HG03175 (cell line): ENCODE data around the gene LRRC4C.

Experiments used
- ATAC-seq: cut with Tn5 transposase; IDR thresholded peaks from one replicate; pipeline ENCODE4 v1.9.1; 2021; ENCODE audit warnings: mild to moderate bottlenecking, moderate library complexity; ENCODE audit not compliant: unreplicated experiment

LRRC4C gene

DNA sequence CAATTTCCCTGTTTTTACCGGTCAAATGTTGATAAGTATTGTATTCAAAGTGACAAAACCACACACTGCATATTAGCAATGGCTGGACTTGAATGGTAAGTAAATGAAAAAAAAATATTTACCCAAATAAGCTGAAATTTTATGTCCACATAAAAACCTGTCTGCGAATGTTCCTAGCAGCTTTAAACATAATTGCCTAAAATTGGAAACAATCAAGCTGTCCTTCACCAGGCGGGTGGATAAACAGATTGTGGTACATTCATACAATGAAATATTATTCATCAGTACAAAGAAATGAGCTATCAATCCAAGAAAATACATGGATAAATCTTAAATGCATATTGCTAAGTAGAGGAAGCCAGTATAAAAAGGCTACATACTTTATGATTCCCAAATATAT lies 1067.8 kb downstream of the LRRC4C start:
- ATAC-seq = no peak

DNA sequence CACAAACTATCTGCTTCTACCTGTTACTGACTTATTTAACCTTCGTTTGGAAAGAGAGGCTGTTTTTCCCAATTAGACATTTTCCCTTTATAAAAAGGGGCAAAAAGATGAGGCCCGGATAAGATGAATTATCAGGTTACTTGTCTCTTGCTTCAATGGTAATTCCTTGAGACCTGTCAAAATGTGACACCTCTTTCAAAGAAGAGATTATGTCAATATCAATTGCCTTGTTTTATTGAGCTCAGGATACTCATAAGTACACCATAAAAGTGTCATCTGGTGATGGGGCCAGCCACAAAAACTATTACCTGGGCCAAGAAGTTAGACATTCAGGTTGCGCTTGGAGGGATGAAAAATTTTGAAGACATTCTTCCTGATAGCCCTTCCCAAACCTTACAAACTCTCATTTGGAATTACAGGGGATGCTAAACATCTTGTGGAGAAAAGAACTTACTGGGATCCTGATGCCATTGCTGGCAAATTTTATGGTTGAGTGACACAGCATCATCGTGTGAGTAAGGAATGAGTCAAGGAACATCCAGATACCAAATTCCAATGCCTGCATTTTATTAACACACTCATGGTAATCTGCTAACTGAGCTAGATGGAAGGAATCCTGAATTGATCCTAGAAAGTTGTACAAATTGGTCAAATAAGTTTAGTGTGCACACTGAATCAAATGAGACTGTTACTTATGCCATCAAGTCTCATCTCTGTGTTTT lies 1071.2 kb downstream of the LRRC4C start:
- ATAC-seq = no peak

DNA sequence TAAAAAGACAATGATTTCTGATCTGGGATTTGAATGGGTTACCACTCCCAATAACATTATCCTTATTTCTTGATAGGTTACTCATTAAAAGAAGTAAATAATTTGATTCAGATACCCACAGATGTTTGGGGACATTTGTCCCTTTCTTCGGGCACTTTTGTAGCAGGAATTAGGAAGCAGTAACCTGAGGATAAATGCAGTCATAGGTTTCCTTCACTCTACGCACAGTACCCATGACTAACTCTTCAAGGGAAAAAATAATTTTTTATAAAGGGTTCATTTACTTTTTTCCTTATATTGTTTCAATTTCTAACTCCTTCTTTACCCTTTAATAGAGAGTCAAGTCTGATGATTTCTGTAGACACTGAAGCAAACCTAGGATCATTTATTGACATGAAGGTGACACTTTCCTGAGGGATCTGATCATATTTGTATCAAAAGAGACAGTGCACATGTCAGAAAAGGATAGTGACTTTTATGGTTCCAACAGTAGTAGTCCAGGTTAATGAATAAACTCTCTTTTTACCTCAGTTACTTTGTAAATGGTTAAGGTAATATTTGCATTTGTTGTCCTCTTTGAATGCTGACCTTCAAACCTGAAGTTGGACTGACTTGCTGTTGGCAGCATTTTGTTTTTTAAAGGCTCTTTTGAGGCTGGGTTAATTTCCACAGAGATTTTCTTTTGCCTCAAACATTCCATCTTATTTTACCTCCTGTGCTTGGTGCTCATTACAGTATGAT lies 1072.0 kb downstream of the LRRC4C start:
- ATAC-seq = no peak

DNA sequence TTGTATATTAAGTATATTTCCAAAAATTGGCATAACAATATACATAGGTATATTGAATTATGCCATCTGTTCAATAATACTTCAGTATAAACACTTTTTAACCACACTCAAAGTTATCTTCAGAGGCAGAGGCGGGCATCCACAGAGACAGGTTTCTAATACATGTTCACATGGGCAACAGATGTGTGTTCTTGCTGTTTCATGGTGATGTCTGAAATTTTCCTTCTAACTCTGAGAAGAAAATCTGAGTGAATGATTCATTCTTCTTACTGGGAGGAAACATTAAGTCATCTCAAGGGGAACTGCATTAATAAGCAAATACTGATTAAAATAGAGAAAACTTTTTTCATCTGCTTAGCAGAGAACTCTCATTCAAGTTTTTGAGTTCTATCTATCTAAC lies 1074.5 kb downstream of the LRRC4C start:
- no peak for ATAC-seq

DNA sequence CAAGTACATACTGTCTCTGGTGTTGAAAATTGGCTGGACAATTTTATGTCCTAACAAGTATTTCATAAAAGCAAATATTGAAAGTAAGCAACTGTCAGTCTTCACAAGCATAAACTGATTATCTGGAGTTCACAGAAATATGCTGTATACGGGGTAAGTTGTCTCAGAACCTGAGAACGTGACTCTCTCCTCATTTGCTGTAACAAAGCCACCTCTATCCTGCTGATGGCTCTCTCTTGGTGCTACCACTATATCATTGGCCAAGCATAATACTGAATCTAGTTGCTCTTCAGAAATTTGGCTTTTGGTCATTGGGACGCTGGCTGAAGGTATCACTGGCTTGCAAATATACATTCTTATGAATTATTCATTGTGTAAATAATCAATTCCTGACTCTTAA lies 1078.0 kb downstream of the LRRC4C start:
- no peak for ATAC-seq

DNA sequence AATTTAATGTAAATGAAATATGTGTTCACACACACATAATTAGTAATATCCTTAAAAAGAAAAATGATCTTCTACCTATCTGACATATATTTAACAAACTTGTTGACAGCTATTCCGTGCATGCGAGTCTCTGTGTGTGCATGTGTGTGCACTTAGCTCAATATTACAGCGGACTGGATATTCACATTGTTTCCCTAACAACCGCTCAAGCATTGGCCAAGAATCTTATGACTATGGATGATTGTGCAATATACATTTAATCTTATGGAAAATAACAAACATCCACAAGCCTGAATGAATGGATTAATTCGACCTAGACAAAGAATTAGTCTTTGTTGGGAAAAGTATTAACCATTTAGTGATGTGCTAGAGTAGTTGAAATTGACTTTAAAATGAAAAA lies 1078.6 kb downstream of the LRRC4C start:
- no peak for ATAC-seq

DNA sequence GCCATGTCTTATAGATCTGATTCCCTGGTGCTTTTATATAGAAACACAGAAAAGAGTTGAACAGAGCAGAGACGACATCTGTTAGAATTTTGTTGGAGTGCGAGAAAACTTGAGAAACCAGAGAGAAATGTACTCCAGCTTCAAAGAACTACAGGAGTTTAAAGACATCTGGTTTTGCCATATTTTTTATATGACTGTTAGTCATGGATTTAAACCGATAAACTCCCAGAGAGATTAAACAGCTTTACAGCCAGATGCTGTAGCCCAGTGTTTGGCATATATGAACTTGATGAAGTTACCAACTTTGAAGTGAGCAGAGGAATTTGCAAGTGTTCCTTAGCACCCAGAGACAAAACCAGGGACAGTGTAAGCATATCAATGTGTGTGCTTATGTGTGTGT lies 1083.1 kb downstream of the LRRC4C start:
- no peak for ATAC-seq

DNA sequence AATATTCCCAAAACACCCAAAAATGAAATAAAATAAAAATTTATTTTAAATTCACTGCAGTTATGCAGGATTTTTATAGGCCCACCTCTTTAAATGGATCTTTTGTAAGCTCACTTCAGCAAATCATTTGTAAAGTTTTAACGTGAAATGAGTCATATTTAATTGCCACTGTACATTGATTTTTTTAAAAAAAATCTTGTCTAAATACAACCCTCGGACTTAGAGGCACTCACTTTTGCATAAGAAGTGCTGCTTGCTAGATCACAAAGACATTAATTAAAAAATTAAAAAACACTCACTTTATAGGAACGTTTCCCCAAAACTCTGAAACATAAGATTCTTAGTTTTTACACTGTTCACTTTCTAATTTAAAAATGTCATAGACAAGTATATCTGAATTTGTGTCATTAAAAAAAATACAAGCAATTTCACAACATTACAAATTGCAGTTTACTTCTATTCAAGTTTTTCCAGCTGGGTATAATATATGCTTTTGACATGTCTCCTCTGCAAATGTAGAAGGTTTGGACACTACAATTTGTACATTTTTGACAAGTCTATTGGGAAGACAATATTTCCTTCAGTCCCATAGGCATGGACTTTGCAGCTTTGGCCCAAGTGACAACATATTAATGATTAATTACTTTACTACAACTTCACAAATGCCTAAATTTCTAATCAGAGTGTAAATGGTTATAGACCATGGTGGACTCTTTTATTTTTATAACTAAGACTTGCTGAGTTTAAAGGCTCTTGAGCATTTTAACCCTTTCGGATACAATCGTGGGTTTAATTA lies 1088.4 kb downstream of the LRRC4C start:
- ATAC-seq = no peak

DNA sequence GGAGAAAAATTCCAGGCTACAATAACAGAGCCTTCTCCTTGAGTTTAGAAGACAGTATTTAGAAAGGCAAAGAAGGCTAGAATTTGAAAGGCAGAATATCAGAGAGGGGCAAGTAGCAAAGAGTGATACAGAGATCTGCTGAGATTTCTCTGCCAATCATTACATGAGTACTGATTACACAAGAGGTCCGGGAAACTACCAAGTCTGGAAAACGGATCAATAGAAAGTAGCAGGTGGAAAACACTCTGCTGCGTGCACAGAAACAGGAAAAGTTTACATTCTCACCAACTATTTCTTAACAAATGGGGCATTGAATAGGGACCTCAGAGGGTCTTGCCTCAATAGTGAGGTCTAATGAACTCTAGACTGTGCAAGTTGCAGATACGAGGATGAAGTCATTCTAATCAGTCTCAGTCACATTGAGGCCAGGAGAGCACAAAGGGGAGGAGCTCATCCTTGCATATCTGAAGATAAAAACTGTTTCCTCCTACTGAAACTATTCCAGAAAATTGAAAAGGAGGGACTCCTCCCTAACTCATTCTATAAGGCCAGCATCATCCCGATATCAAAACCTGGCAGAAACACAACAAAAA lies 1099.2 kb downstream of the LRRC4C start:
- ATAC-seq = no peak

DNA sequence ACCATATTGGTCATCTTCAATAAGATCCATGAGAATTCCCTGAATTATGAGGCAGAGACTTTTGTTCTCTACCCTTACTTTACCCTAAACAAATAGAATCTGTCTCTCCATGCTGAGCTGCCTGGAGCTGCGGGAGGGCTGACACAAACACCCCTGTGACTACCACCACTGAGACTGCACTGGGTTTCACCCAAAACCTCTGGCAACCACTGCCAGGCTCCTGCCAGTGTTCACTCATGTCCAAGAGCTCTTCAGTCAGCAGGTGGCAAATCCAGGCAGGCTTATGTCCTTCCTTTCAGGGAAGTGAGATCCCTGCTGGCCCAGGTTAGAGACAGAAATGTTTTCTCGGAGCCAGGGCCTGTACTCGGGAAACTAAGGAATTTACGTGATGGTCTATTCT lies 1105.3 kb downstream of the LRRC4C start:
- no peak for ATAC-seq

DNA sequence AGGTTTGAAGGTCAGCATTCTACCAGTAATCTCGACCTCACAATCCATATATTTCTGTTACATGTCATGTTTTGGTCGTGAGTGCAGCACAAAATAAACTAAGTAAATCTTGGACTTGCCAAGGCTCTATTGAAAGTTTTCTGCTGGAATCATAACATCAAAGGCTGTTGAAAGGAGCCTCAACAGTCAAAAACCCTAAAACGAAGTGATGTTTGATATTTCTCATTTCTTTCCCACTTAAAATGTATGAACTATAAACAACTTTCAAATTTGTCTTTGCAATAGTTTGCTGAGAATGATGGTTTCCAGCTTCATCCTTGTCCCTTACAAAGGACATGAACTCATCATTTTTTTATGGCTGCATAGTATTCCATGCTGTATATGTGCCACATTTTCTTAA lies 1118.5 kb downstream of the LRRC4C start:
- ATAC-seq = no peak

DNA sequence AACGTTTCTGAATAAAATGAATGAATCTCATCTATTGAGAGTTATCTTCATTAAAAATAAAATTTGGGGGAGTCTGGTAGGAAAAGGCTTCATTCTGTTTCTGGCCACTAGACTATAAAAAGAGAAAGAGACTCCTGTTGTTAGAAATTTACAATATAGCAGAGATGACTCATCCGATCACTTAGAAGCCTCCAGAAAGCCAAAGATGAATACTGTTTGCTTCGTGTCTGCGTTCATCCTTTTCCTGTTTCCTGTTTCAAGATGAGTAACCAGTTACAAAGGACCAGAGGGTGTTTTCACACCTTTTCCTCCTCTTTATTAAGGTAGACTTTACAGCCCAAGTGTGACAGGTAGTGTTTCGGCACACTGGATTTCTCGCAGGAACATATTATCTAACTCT lies 1120.7 kb downstream of the LRRC4C start:
- ATAC-seq = peak; percentile 85

DNA sequence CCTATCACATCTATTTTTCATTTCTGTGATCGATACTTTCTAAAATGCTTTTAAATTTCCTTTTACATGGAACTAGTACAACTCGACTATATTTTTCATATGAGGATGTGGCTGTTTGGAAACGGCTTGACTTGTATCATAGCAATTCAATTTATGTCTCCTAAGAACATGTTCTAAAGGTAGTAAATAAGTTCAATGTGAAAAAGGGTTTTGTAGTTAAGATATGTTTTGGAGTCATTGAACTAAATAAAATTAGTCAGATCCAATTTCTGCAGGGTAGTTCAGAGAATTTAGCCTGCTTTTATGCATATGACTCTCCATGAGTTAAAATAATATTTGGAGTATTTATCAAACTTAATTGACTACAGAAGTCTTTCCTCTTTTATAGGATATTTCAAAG lies 1121.4 kb downstream of the LRRC4C start:
- ATAC-seq = no peak

DNA sequence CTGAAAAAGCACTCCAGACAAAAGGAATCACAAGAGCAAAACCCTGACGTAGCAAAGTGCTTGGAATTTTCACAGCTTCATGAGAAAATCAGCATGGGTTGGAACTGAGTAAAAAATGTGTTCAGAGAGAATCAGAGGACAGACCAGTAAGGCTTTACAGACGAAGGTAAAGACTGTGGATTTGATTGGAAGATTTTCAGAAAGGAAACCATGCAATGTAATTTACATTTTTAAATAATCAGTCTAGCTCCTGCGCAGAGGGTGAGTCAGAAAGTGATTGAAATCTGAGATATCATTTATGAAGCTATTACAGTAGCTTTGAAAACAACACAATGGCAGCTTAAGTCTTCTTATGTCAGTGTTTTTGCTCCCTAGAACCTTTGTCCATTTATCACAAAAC lies 1122.3 kb downstream of the LRRC4C start:
- no peak for ATAC-seq

DNA sequence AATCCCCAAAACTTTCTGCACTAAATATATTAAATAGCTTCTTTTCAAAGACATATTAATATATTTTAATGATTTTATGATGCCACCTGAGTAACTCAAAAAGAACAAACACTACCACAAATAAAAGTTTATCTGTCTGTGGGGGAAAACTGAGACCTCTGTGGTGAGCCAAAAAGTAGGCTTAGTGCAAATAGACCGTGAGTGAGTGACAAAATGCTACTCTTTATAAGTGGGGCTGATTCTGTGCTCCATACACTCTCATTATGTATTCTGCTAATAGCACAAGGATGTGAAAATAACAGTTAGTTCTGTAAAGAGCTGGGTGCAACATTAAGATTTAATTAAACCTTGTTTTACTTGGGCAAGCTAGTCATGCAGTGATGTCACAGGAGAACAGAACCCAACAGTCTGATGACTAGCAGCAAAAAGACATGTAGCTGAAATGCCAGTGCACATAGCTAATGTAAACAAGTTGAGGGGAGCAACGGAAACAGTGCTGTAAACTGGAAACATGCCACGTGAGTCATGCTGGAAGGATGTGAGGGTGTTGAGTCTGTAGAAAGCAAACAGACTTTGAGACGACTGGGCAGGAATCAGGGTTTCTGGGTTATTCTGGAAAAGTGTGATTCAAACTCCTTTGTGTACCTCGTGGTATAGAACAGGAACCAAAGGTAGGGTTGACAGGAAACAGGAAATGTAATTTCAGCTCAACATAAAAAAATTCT lies 1130.4 kb downstream of the LRRC4C start:
- no peak for ATAC-seq

DNA sequence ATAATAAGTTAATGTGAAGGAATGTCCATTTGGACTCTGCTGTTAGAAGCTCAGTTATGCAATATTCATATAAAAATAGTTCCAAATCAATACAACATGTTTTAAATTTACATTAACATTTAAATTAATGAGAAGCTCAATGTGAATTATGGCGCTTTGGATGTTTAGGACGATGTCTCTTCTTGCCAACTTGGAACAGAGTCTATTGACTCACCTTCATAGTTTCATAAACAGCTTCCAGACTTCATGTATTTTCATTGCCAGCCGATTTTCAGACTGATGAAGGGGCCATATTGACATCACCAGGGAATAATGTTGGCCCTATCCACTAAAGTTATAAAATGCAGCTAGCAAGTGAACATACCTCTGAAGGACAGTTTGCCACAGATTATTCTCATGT lies 1136.2 kb downstream of the LRRC4C start:
- ATAC-seq = no peak

DNA sequence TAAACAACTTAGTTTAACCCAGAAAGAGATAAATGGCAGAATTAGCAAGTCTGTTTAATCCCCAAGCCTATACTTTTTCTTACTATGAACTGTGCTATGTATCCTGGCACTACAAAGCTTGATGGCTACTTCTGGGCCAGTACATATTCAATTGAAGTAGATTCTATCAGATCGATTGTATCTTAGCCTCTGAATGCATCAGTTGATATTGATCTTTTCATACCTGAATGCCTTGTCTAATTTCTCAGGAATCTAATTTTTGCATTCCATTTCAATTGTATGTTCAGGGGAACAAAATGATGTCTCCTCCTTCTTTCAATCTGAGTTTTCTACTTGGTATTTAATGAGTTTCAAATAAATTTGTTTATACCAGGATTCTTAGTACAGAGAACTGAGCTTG lies 1137.9 kb downstream of the LRRC4C start:
- no peak for ATAC-seq

DNA sequence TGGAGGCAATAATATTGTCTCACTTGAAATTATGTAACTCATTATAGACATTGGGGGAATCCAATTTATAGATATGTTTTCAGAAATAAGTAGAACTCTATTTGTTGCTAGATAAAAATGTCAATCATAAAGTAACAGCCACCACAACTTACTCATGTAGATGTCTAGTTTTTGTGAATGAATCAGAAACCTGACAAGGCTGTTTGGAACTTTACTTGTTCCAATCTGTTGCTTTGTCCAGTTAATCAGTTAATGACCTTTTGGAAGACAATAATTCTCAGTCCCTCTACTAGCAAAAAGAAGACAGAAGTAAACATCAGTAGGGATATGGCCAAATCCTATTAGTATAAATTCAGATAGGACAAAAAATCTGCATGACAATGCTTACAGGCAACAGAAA lies 1143.3 kb downstream of the LRRC4C start:
- no peak for ATAC-seq

DNA sequence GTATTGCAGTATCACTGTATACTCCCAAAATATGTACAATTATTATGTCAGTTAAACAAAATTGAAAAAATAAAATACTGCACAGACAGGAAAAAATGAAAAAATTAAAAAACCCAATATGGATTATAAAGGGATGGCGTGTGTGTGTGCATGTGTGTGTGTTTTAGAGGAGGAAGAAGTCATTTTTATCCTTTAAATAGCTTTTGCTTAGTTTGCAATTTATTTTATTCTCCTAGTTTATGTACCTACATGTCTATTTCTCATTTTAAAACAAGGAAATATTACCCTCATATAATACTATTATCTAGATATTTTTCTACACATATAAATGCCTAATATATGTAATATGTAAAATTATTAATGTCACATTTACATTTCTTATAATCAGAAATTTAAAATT lies 1144.3 kb downstream of the LRRC4C start:
- no peak for ATAC-seq

DNA sequence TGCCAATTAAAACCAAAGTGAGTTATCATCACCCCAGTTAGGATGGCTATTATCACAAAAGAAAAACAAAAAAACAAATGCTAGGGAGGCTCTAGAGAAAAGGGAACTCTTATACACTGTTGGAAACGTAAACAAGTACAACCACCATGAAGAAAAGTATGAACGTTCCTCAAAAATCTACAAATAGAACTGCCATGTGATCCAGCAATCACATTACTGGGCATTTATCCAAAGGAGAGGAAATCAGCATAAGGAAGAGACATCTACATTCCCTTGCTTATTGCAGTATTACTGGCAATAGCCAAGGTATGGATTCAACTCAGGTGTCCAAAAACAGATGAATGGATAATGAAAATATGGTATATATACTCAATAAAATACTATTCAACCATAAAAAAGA lies 1145.1 kb downstream of the LRRC4C start:
- ATAC-seq = no peak
